ENCODE measurements around the gene ZPLD1. TPM values are rescaled to one million over a fixed set of nuclear protein-coding genes. Genes with fewer than 3 reads are reported as not detected.

ZPLD1 gene
- total and polyA plus RNA-seq, 2 of the 8 experiments (the other 6 are each of a cell fraction or from before 2014, with no cell fraction given): not detected

GRCh38 chr3:102474207-102474606 lies 39.4 kb downstream of the ZPLD1 start:
- FAIRE-seq: no peak
- H2BK120ac ChIP-seq (replicated peaks; ENCODE audit: low read depth, low read length): no peak overlapping the region
- H4K5ac ChIP-seq (ENCODE audit: insufficient read length, low read depth, low read length): no peak overlapping the region

More at GRCh38 chr3:102474207-102474606, 39.4 kb downstream of the ZPLD1 start:
- Histone ChIP-seq H3K9ac (replicated peaks in 1 of 4; ENCODE audit: extremely low read depth in 1 of 4, low read depth in 3 of 4, low read length in 3 of 4) (no peak overlapping the region), H3K79me1 (ENCODE audit: low read depth, low read length) (no peaks in the 10 kb centered on the region), H2BK12ac (ENCODE audit: low read depth, low read length) (no peak overlapping the region), H3K79me2 (ENCODE audit: control insufficient read depth in 1 of 2, insufficient read depth in 2 of 2, low read length in 2 of 2) (no peaks in the 10 kb centered on the region), H4K91ac (replicated peaks; ENCODE audit: insufficient read length, low read length) (no peak overlapping the region), H3K27me3 (replicated peaks in 1 of 4; ENCODE audit: control insufficient read depth in 3 of 4, extremely low read depth in 1 of 4, insufficient read depth in 3 of 4, low read length in 3 of 4) (no peaks in the 10 kb centered on the region), H2AK5ac (ENCODE audit: low read depth, low read length) (no peak overlapping the region), H3K27ac (ENCODE audit: low read depth, low read length) (no peak overlapping the region), H3K4me1 (replicated peaks in 1 of 4; ENCODE audit: control insufficient read depth in 3 of 4, insufficient read depth in 4 of 4, low read length in 3 of 4) (no peaks in the 10 kb centered on the region), H2BK20ac (ENCODE audit: low read length) (no peak overlapping the region), H4K20me1 (replicated peaks in 1 of 2; ENCODE audit: control insufficient read depth in 1 of 2, insufficient read depth in 2 of 2, low read length in 2 of 2) (no peaks in the 10 kb centered on the region), H3K36me3 (ENCODE audit: control insufficient read depth in 2 of 4, insufficient read depth in 4 of 4, low read length in 3 of 4) (no peaks in the 10 kb centered on the region), H3K23me2 (ENCODE audit: low read depth, low read length) (no peaks in the 10 kb centered on the region), H3K4ac (replicated peaks; ENCODE audit: insufficient read length, low read depth, low read length) (no peak overlapping the region), H3K56ac (replicated peaks; ENCODE audit: insufficient read length, low read depth, low read length) (no peak overlapping the region), H2BK15ac (ENCODE audit: low read length) (no peak overlapping the region), H2BK5ac (ENCODE audit: low read depth, low read length) (no peak overlapping the region), H4K8ac (ENCODE audit: extremely low read depth, insufficient read depth, low read length) (no peak overlapping the region), H3K23ac (ENCODE audit: insufficient read length) (no peak overlapping the region), H3K14ac (ENCODE audit: insufficient read length) (no peak overlapping the region), H3K9me3 (ENCODE audit: insufficient read depth in 2 of 2, low read depth in 1 of 2, low read length in 1 of 2) (no peaks in the 10 kb centered on the region), H3K4me3 (ENCODE audit: extremely low read depth in 1 of 4, insufficient read depth in 2 of 4, low read depth in 3 of 4, low read length in 4 of 4) (no peak overlapping the region), H3K4me2 (ENCODE audit: insufficient read depth in 1 of 2, low read depth in 2 of 2, low read length in 2 of 2) (no peak overlapping the region), H3K18ac (ENCODE audit: extremely low read depth, low read length) (no peak overlapping the region), H2AFZ (ENCODE audit: low read length) (no peak overlapping the region)
- ChIA-PET CTCF (ENCODE audit: partially characterized antibody) (interaction anchor here (4.0 kb wide), 1 partner anchor 245 kb away, joined by 14 read pairs; no protein-coding TSS in a partner anchor), POLR2A (ENCODE audit: partially characterized antibody) (no interaction called here)
- WGBS, 2 experiments (ENCODE audit: extremely low coverage in 1 of 2, insufficient coverage in 1 of 2, insufficient read length in 1 of 2, insufficient replicate concordance in 2 of 2, low coverage in 1 of 2, low lambda C conversion rate in 2 of 2, missing lambda C conversion rate in 1 of 2): 94% methylated on average over 6 of the region's 6 CpGs; no CpG with 5 or more reads in 1 of the 2 experiments
- no peak for DNase-seq (ENCODE audit: low read depth in 1 of 2, low spot score in 2 of 2)
- TF ChIP-seq NRF1 (IDR thresholded peaks at IDR 0.05; ENCODE audit: low read depth, low read length): no peak
- TF ChIP-seq SIN3A (conservative IDR thresholded peaks at IDR 0.05 in 1 of 2, IDR thresholded peaks at IDR 0.05 in 1 of 2; ENCODE audit: low read depth in 1 of 2, low read length in 2 of 2): no peak
- no peak for TF ChIP-seq CBX8 (IDR thresholded peaks at IDR 0.05; ENCODE audit: borderline replicate concordance, low read depth, low read length)
- TF ChIP-seq CBX5 (IDR thresholded peaks at IDR 0.05; ENCODE audit: low read depth, low read length): no peak
- no peak for TF ChIP-seq JUND (IDR thresholded peaks at IDR 0.05; ENCODE audit: low read length)
- TF ChIP-seq YY1 (IDR thresholded peaks at IDR 0.05; ENCODE audit: low read depth, low read length): no peak
- TF ChIP-seq JUN (IDR thresholded peaks at IDR 0.05; ENCODE audit: low read depth, low read length): no peak
- no peak for TF ChIP-seq POU5F1 (IDR thresholded peaks at IDR 0.05; ENCODE audit: low read depth, low read length)
